Left lung (tissue), 10 donors: ENCODE data around the gene SLIT3. TPM values are rescaled to one million over a fixed set of nuclear protein-coding genes. Genes with fewer than 3 reads are reported as not detected.

Experiments used
- ATAC-seq: fragments of 200-7000 bp; cut with Tn5 transposase; one replicate; pipeline ENCODE4 v1.9.1; 2020; ENCODE audit warnings: moderate library complexity
- DNase-seq, 4 donors: peaks; one replicate each; pipeline ENCODE4 v3.0.0-alpha.2; 2013 to 2020
- H3K27ac ChIP-seq, 2 donors: fragments of 200-600 bp; sonication (generic) in 1 of 2; one replicate each; pipeline versions ENCODE4 v1.5.0 to v1.8.0; 2020 to 2021
- H3K27me3 ChIP-seq, 2 donors: fragments of 200-600 bp; sonication (generic) in 1 of 2; one replicate each; pipeline versions ENCODE4 v1.5.0 to v1.8.0; 2020 to 2021
- H3K36me3 ChIP-seq, 2 donors: fragments of 200-600 bp; sonication (generic) in 1 of 2; one replicate each; pipeline versions ENCODE4 v1.5.0 to v1.8.0; 2020 to 2021
- H3K4me1 ChIP-seq, 2 donors: fragments of 200-600 bp; one replicate each; pipeline ENCODE4 v1.8.0; 2021
- H3K4me3 ChIP-seq, 2 donors: fragments of 200-600 bp; sonication (generic) in 1 of 2; one replicate each; pipeline versions ENCODE4 v1.5.0 to v1.8.0; 2020 to 2021; ENCODE audit warnings: mild to moderate bottlenecking in 1 of 2
- H3K9me3 ChIP-seq, 2 donors: fragments of 200-600 bp; sonication (generic) in 1 of 2; one replicate each; pipeline versions ENCODE4 v1.5.0 to v1.8.0; 2020 to 2021
- CTCF ChIP-seq, 2 donors: fragments of 200-600 bp; sonication (generic) in 1 of 2; IDR thresholded peaks; one replicate each; pipeline versions ENCODE4 v1.5.0 to v1.8.0; 2021; ENCODE audit warnings: antibody characterized with exemption in 2 of 2
- intact Hi-C, 2 donors: fragments of 100-400 bp; cut with DNase I; formaldehyde crosslinking; loops; one replicate each; pipeline versions ENCODE4 v1.11.2 to v1.14.2; 2022
- polyA plus RNA-seq, 6 donors: library from polyadenylated mRNA; unstranded; fragments of 120-200 nt; gene quantifications; one replicate each; pipeline ENCODE4 v1.2.1, GENCODE V29; 2013; ENCODE audit not compliant: insufficient read length in 6 of 6
- total RNA-seq, 2 donors: library from RNA; stranded (reverse); fragmentation: NEBNext Ultra II Directional; extraction: Animal tissue kit (Norgen Biotek cat#: 25700); gene quantifications; one replicate each; pipeline ENCODE4 v1.2.1, GENCODE V29; 2021
- donor health status: DM: no; HTN: yes; CAD: no.
- donor health status: DM: no; HTN: no; CAD: no.

Gene SLIT3
- total and polyA plus RNA-seq, 8 donors: 37.6 to 77.1 (median 45.9) TPM

- intact Hi-C loops: no loop called here
- H3K27ac ChIP-seq: no peak overlapping the region
Observed at GRCh38 chr5:169152453-169152852, 148.5 kb downstream of the SLIT3 start.

GRCh38 chr5:169151051-169151805 lies 149.7 kb downstream of the SLIT3 start:
- DNase-seq (no peak), ATAC-seq (no peak)
- intact Hi-C loops: no loop called here
- TF ChIP-seq CTCF (IDR thresholded peaks at IDR 0.05): no peak
- H3K4me3 ChIP-seq: no peak overlapping the region
- H3K27ac ChIP-seq: no peak overlapping the region
- peaks cover 0 to 7% of the 10 kb centered on the region in 2 donors for H3K4me1 ChIP-seq
- H3K27me3 ChIP-seq: no peaks in the 10 kb centered on the region
- no peaks in the 10 kb centered on the region for H3K9me3 ChIP-seq
- H3K36me3 ChIP-seq: no peaks in the 10 kb centered on the region

More at GRCh38 chr5:169152453-169152852, 148.5 kb downstream of the SLIT3 start:
- no peak for DNase-seq
- Histone ChIP-seq H3K36me3 (no peaks in the 10 kb centered on the region), H3K9me3 (no peaks in the 10 kb centered on the region), H3K4me1 (peaks cover 0 to 7% of the 10 kb centered on the region in 2 donors), H3K27me3 (no peaks in the 10 kb centered on the region), H3K4me3 (no peak overlapping the region)
- no peak for ATAC-seq
- TF ChIP-seq CTCF (IDR thresholded peaks at IDR 0.05): no peak

- H3K9me3 ChIP-seq: no peaks in the 10 kb centered on the region
- peaks cover 0 to 7% of the 10 kb centered on the region in 2 donors for H3K4me1 ChIP-seq
- intact Hi-C loops: no loop called here
- TF ChIP-seq CTCF (IDR thresholded peaks at IDR 0.05): no peak
- no peak overlapping the region for H3K4me3 ChIP-seq
- H3K27me3 ChIP-seq: no peaks in the 10 kb centered on the region
- DNase-seq (no peak), ATAC-seq (no peak)
- H3K27ac ChIP-seq: no peak overlapping the region
- H3K36me3 ChIP-seq: no peaks in the 10 kb centered on the region
Observed at GRCh38 chr5:169150108-169150507, 150.8 kb downstream of the SLIT3 start.

GRCh38 chr5:169149317-169149716 lies 151.6 kb downstream of the SLIT3 start:
- Histone ChIP-seq H3K4me1 (peaks cover 0 to 7% of the 10 kb centered on the region in 2 donors), H3K9me3 (no peaks in the 10 kb centered on the region), H3K4me3 (no peak overlapping the region), H3K27ac (no peak overlapping the region), H3K36me3 (no peaks in the 10 kb centered on the region), H3K27me3 (no peaks in the 10 kb centered on the region)
- TF ChIP-seq CTCF (IDR thresholded peaks at IDR 0.05): no peak
- DNase-seq (no peak), ATAC-seq (no peak)
- intact Hi-C loops: no loop called here

GRCh38 chr5:169148138-169148740 lies 152.7 kb downstream of the SLIT3 start:
- Histone ChIP-seq H3K9me3 (no peaks in the 10 kb centered on the region), H3K36me3 (no peaks in the 10 kb centered on the region), H3K4me1 (peaks cover 0 to 4% of the 10 kb centered on the region in 2 donors), H3K27me3 (no peaks in the 10 kb centered on the region), H3K27ac (no peak overlapping the region), H3K4me3 (no peak overlapping the region)
- TF ChIP-seq CTCF (IDR thresholded peaks at IDR 0.05): no peak
- intact Hi-C loops: no loop called here
- ATAC-seq: no peak
- DNase-seq: no peak
